ENCODE measurements around the gene PEX11A.

PEX11A gene

GRCh38 chr15:89654847-89655805 is 35.4 kb downstream of the PEX11A start, which contains the start of gene KIF7:
KIF7 (minus strand) TSS chr15:89655467; CDS start chr15:89652930, 2,537 bp downstream.
- DNase-seq = peak in 3 of 4 experiments; percentile 9 to 38 (median 24)

GRCh38 chr15:89654301-89654761 is 36.2 kb downstream of the PEX11A start:
- no peak for DNase-seq

- no peak for DNase-seq
Observed at GRCh38 chr15:89653578-89653977, 37.0 kb downstream of the PEX11A start.

GRCh38 chr15:89652666-89653065 is 37.9 kb downstream of the PEX11A start:
- no peak for DNase-seq

GRCh38 chr15:89652131-89652530 is 38.4 kb downstream of the PEX11A start:
- DNase-seq = no peak

- DNase-seq = no peak
Observed at GRCh38 chr15:89649716-89650115, 40.8 kb downstream of the PEX11A start.

- no peak for DNase-seq
Observed at GRCh38 chr15:89649013-89649625, 41.4 kb downstream of the PEX11A start.

- DNase-seq = no peak
Observed at GRCh38 chr15:89648106-89649012, 42.2 kb downstream of the PEX11A start.

- peak; percentile 62 to 86 (median 78) for DNase-seq
Observed at GRCh38 chr15:89647191-89647851, 43.2 kb downstream of the PEX11A start.

- no peak for DNase-seq
Observed at GRCh38 chr15:89646416-89647141, 44.0 kb downstream of the PEX11A start.

- no peak for DNase-seq
Observed at GRCh38 chr15:89645680-89646079, 44.9 kb downstream of the PEX11A start.

GRCh38 chr15:89642106-89642505 is 48.4 kb downstream of the PEX11A start:
- no peak for DNase-seq

- DNase-seq = no peak
Observed at GRCh38 chr15:89641053-89641452, 49.5 kb downstream of the PEX11A start.

- DNase-seq = no peak
Observed at GRCh38 chr15:89640245-89640644, 50.3 kb downstream of the PEX11A start.

GRCh38 chr15:89633585-89633984 is 57.0 kb downstream of the PEX11A start:
- no peak for DNase-seq

GRCh38 chr15:89632563-89633430 is 57.8 kb downstream of the PEX11A start:
- no peak for DNase-seq

- no peak for DNase-seq
Observed at GRCh38 chr15:89631902-89632264, 58.7 kb downstream of the PEX11A start.
